GM21447 (cell line): Measurements from ENCODE around the gene WRNIP1.

Experiments used
- ATAC-seq: cut with Tn5 transposase; IDR thresholded peaks from one replicate; pipeline ENCODE4 v1.9.1; 2021; ENCODE audit not compliant: unreplicated experiment

WRNIP1 gene

DNA sequence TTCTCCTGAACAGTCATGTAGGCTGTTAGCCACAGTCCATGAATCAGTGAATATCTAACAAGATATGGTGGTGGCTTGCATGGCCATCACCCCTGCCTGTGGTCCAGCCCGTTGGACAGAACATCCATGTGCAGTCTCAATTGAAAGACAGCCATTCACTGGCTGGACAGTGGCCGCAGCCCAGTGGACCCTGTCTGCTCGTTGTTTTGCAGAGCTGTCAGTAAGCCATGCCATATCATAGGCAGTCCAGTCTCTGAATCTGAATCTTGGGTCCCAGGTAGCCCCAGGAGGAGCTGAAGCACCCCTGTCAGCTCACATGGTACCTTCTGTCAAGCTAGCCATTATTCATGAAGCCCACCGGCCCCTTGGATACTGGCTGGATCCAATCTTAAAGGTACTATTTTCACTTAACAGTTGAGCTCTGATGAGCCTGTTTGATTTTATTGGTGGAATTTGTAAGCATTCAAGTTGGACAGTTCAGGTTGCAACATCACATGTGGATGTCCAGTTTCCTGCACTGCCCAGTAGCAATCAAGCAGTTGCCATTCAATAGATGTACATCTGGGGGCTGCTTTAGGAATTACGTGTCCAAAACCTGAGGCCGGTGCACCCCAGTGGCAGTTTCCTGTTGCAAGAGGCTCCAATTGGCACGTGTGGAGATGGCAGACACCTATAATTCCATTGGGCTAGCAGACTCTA, 38.7 kb downstream of the WRNIP1 start:
- no peak for ATAC-seq

GRCh38 chr6:2804516-2804915, 39.3 kb downstream of the WRNIP1 start:
- no peak for ATAC-seq

DNA sequence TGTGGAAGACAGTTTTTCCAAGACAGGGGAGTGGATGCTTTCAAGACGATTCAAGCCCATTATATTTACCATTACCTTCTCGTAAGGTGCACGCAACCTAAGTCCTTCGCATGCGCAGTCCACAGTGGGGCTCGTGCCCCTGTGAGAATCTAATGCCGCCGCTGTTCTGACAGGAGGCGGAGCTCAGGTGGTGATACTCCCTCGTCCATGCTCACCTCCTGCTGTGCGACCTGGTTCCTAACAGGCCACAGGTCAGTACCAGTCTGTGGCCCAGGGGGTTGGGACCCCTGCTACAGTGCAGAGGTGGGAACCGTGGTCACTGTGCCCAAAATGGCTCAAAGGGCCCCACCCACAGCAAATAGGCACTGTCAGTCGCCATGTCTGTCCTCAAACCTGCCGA, 39.8 kb downstream of the WRNIP1 start:
- no peak for ATAC-seq

DNA sequence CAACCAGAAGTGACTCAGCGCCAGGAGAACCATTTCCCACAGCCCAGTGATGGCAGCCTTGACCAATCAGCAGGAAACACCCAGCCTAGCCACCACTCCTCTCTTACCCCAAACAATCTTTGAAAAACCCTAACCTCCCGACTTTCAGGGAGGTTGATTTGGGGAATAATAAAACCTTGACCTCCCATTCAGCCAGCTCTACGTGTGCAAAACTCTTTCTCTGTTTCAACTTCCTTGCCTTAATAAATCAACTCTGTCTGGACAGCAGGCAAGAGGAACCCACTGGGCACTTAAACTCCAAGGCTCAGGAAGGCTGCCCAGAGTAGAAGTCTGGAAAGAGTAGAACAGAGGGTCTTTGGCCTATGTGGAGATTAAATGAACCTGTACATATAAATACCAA, 41.5 kb downstream of the WRNIP1 start:
- ATAC-seq = no peak

GRCh38 chr6:2807342-2808090, 42.3 kb downstream of the WRNIP1 start:
- no peak for ATAC-seq

DNA sequence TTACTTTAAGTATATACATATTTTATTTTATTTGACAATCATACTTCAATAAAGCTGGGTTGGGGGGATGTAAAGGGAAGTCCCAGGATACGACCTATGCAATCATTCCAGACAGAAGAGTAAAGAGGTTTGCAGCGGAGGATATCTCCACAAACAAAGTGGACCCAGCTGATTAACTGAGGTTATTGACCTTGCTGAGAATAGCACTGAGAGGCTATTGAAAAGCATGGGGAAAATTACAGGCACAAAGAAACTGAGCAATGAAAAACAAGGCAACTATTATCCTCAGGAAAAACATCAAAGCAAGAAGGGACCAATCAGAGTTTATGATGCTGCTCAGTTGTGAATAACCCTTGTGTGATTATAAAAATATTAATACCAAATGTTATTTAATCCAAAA, 43.8 kb downstream of the WRNIP1 start:
- no peak for ATAC-seq

DNA sequence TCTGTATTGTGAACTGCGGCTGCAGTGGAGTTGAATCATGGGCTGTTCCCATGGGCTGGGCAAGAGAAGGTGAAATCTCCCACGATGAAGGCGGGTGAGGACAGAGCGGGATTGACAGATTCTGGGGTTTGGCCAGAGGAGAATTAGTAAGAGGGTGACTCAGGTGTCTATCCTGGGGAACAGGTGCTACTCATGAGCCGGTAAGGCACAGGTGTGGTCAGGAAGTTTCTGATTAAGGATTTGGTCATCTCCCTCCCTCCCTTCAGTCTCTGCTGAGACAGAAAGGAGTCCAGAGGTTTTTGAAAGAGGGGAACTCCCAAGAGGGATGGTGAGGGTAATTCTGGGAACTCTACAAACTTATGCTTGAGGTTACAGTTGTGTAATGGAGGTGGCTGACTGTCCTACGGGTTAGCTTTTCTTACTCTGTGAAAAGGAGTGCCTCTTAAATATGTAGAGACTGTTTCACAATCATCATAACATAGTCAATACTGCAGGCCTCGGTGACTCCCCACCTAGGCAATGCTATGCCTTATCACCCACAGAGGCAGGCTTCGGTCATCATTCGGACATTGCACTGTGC, 45.0 kb downstream of the WRNIP1 start:
- ATAC-seq = no peak

DNA sequence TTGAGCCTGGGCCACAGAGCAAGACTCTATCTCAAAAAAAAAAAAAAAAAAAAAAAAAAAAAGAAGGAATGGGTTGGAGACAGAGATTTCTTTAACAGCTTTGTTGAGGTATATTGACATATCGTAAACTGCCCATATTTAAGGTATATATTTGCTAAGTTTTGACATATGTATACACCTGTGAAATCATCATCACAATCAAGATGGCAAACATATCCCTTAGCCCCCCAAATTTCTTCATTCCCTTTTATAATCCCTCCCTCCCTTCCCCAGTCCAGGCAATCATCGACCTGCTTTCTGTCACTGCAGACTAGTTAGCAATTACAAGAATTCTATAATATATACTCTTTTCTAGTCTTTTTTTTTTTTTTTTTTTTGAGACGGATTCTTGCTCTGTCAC, 47.5 kb downstream of the WRNIP1 start:
- ATAC-seq = no peak

GRCh38 chr6:2816158-2816557, 51.0 kb downstream of the WRNIP1 start:
- no peak for ATAC-seq

GRCh38 chr6:2817903-2818443, 52.8 kb downstream of the WRNIP1 start:
- ATAC-seq = no peak

DNA sequence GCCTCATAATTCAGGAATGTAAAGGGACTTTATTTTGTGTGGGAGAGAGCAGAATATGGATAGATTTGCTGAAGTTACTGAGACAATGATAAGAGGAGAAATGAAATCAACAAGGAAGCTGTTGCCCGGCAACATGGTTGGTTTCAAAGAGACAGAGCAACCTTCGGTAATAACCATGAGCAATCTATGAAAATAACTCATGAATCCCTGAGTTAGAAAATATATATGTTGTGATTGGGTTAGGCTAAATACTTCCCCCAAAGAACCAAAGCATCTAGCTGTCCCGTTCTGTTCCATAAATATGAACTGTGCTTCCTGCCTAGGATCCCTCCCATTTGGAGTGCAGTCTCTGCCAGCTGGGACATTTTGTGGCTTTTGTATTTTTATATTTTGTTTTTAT, 53.4 kb downstream of the WRNIP1 start:
- no peak for ATAC-seq

DNA sequence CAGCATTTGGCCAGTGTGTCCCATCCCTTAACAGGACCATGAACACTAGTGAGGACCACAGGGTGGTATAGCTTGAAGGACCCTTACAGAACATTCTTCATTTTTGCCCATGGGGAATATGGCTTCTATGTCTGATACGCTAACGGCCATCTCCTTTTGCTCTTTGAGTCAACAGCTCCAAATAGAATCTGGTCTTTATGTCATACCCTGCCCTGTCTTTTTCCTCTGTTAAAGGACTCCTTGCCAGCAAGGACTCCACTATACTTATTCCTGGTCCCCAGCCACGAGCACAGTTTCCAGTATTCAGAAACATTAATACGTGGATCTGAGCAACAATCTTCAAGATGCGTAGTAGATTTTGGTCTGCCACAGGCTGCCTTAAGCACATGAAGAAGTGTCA, 53.9 kb downstream of the WRNIP1 start:
- no peak for ATAC-seq

GRCh38 chr6:2819978-2820377, 54.8 kb downstream of the WRNIP1 start:
- no peak for ATAC-seq

DNA sequence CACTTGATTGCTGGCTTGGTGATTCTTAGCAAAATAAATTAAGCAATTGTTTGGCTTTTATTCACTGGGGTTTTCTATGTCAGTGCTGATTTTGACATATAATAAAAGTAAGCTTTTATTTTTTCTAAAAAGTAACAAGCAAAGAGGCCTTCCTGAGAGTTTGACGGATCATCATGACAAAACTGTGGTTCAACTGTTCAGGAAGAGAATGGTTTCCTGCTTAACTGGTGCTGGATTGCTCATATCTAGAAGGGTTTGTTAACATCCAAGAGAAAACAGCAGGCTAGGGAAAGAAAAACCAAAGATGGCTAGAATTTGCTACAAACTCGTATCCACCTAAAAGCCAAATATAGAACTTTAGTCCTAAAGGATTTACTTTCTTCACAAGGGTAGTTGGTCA, 55.2 kb downstream of the WRNIP1 start:
- no peak for ATAC-seq

GRCh38 chr6:2821554-2821953, 56.4 kb downstream of the WRNIP1 start:
- no peak for ATAC-seq

DNA sequence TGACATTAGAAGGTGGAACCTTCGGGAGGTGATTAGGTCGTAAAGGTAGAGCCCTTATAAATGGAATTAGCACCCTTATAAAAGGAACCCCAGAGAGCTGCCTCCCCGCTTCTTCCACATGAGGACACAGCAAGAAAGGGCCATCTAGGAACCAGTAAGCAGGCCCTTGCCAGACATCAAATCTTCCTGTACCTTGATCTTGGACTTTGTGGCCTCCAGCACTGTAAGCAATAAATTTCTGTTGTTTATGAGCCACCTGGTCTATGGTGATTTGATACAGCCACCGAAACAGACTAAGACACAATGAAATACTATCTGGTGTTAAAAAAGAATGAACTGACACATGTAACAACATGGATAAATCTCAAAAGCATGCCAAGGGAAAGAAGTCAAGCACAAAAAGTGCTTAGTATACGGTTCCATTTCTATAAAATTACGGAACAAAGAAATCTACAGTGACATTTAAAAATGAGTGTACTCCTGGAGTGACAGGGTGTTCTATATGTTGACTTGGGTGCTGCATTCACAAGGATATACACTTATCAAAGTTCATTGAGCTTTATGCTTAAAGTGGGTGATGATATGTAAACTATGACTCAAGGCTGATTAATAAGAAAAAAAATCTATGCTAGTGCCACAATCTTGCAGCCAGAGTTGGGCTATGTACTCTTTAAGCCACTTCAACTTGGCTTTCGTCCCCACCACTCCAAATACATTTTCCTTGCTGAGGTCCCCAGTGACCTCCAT, 58.1 kb downstream of the WRNIP1 start:
- no peak for ATAC-seq

DNA sequence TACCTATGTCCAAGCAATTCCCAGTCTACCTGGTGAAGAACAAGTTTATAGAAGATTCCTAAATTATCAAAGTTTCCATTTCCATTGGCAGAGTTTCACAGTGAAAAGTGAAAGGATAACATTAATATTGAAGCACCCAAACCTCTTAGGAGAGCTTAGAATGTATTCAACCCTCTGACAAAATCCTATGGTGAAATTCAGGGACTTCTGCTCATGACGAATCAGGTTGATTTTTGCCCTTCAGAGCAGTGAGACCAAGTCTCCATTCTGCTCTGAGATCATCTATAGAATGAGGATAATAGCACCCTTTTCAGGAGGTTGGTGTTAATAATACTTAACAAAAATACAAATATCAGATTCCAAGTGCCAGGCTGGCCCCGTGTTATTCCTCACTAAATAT, 60.9 kb downstream of the WRNIP1 start:
- ATAC-seq = no peak

- ATAC-seq = no peak
Observed at GRCh38 chr6:2827142-2827541, 61.9 kb downstream of the WRNIP1 start.

DNA sequence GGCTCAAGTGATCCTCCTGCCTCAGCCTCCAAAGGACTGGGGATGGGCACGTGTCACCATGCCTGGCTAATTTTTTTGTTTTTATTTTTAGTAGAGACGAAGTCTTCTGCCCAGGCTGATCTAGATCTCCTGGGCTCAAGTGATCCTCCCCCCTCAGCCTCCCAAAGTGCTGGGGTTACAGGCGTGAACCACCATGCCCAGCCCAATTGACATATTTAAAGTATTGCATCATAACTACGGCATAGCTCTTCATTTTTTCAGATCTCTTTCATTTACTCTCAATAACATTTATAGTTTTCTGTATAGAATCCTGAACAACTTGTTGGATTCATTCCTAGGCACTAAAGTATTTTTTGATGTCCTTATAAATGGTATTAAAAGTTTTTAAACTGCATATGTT, 63.4 kb downstream of the WRNIP1 start:
- ATAC-seq = no peak

DNA sequence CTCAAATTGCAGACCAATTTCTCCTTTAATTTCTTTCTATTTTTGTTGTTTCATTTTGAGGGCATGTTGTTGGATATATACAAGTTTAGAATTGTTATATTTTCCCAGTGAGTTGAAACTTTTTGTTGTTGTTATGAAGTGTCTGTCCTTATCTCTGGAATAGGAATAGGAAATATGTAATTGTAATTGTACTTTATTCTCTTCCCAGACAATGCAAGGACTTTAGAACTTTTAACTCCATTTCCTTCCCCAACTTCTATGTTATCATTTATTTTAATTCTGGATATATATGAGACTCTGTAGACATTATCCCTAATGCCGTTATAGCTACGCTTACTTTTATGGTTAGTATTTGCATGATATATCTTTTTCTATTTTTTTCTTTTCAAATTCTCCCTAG, 64.1 kb downstream of the WRNIP1 start:
- no peak for ATAC-seq

- ATAC-seq = no peak
Observed at GRCh38 chr6:2830183-2830582, 65.0 kb downstream of the WRNIP1 start.
